A549 (cell line): Measurements from ENCODE around the gene DUSP3.

ENCODE experiments used
- CTCF ChIP-seq: fragments of >200 bp; sonication (Bioruptor Twin); formaldehyde crosslinking; IDR thresholded peaks from 3 replicates; pipeline ENCODE4 v1.5.1; 2016
- FOSL2 ChIP-seq, 2 experiments: fragments of 450-650 bp in 1 of 2; fragments of >200 bp in 1 of 2; sonication (Bioruptor Twin) in 1 of 2; formaldehyde crosslinking; IDR thresholded peaks; 2 replicates each; pipeline versions ENCODE4 v1.5.0 to v1.6.1; 2016 to 2020; ENCODE audit warnings: mild to moderate bottlenecking in 1 of 2, moderate library complexity in 1 of 2
- SMC3 ChIP-seq: fragments of >200 bp; sonication (Bioruptor Twin); formaldehyde crosslinking; IDR thresholded peaks from 3 replicates; pipeline ENCODE4 v1.6.1; 2018; ENCODE audit warnings: inconsistent platforms

- TF ChIP-seq CTCF (no peak), FOSL2 (IDR thresholded peaks at IDR 0.05) (no peak), FOSL2 (CRISPR knock-in tag; IDR thresholded peaks at IDR 0.05) (no peak), SMC3 (no peak)
Observed at GRCh38 chr17:43799047-43799446, 20.3 kb upstream of the DUSP3 start.
